ENCODE data around the gene UNC13D. TPM values are rescaled to one million over a fixed set of nuclear protein-coding genes. Genes with fewer than 3 reads are reported as not detected.

UNC13D gene
- total and polyA plus RNA-seq, 7 donors: 4.3 to 61.9 (median 10.2) TPM

GRCh38 chr17:75832652-75833400 lies 11.4 kb downstream of the UNC13D start:
- peaks cover 0 to 20% (median 16%) of the 10 kb centered on the region in 4 donors for H3K4me1 ChIP-seq

DNA sequence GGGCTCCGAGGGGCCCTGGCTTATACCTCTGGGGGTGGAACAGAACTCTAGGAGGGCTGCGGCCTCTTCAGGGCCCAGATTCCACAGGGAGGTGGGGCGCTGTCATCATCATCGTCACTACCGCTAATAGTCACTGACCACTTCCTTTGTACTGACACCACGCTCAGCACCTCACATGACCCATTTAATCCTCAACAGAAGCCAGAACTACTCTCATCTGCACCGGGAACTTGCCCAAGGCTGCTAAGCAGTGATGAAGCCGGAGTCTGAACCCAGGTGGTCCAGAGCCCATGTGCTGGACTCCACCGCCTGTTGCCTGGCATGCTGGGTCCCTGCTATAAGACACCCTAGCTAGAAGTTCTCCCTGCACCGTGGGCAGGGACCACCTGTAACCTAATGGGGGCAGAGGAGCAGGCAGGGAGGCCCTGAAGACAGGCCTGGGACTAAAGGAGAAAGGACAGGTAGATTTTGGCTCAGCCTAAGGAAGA lies 12.0 kb downstream of the UNC13D start:
- Histone ChIP-seq H3K4me1 (peaks cover 0 to 27% (median 23%) of the 10 kb centered on the region in 4 donors), H3K27ac (peak overlapping the region; percentile 38 to 70 (median 46)), H3K36me3 (peaks cover 0 to 32% (median 0%) of the 10 kb centered on the region in 4 donors), H3K27me3 (no peaks in the 10 kb centered on the region), H3K9me3 (no peaks in the 10 kb centered on the region), H3K4me3 (no peak overlapping the region)
- DNase-seq: peak; percentile 87
- peak in 2 of 4 donors; percentile 21 to 64 for TF ChIP-seq POLR2AphosphoS5 (IDR thresholded peaks at IDR 0.05)
- TF ChIP-seq POLR2A (IDR thresholded peaks at IDR 0.05): no peak
- intact Hi-C loops (cut with DNase I): no loop called here
- 76 to 84% methylated on average over 10 of the region's 10 CpGs for WGBS, 2 donors

More at GRCh38 chr17:75832652-75833400, 11.4 kb downstream of the UNC13D start:
- Histone ChIP-seq H3K9me3 (no peaks in the 10 kb centered on the region), H3K4me3 (no peak overlapping the region), H3K27ac (peak overlapping the region; percentile 38 to 70 (median 46)), H3K27me3 (no peaks in the 10 kb centered on the region), H3K36me3 (peaks cover 0 to 32% (median 0%) of the 10 kb centered on the region in 4 donors)
- DNase-seq: no peak
- intact Hi-C loops (cut with DNase I): no loop called here
- 39 to 68% methylated on average over 20 of the region's 20 CpGs for WGBS, 2 donors
- TF ChIP-seq POLR2AphosphoS5 (IDR thresholded peaks at IDR 0.05) (no peak), EP300 (IDR thresholded peaks at IDR 0.05) (no peak), POLR2A (IDR thresholded peaks at IDR 0.05) (no peak), CTCF (IDR thresholded peaks at IDR 0.05) (no peak)

DNA sequence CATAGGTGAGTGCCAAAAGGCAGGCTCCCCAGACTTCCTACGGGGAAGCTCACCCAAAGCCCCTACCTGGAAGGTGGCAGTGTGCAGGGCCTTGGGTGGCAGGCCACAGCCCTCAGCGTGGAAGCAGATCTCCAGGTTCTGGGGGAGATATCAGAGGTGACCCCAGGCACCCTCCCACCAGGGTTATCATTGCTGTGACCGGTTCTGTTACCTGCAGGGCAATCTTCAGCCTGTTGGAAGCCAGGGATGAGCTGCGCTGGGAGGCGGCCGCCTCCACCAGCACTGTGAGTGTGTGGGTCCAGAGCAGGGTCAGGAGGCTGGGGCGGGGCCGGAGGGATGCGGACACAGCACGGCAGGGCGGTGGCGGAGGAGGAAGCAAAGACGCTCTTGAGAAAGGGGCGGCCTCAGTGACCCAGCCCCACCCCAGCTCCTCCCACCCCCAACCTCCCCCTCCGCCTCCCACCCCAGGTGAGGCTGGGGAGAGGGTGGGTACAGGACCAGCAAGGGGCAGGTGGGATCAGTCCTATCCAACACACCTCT lies 13.1 kb downstream of the UNC13D start:
- Histone ChIP-seq H3K9me3 (no peaks in the 10 kb centered on the region), H3K4me3 (no peak overlapping the region), H3K27ac (peak overlapping the region in 1 of 4 donors; percentile 70), H3K36me3 (peaks cover 0 to 26% (median 0%) of the 10 kb centered on the region in 4 donors), H3K27me3 (no peaks in the 10 kb centered on the region), H3K4me1 (peaks cover 0 to 31% (median 28%) of the 10 kb centered on the region in 4 donors)
- no peak for DNase-seq
- WGBS, 2 donors: 34 to 75% methylated on average over 15 of the region's 15 CpGs
- intact Hi-C loops (cut with DNase I): no loop called here
- TF ChIP-seq EP300 (IDR thresholded peaks at IDR 0.05) (no peak), POLR2A (IDR thresholded peaks at IDR 0.05) (no peak), POLR2AphosphoS5 (IDR thresholded peaks at IDR 0.05) (no peak)

DNA sequence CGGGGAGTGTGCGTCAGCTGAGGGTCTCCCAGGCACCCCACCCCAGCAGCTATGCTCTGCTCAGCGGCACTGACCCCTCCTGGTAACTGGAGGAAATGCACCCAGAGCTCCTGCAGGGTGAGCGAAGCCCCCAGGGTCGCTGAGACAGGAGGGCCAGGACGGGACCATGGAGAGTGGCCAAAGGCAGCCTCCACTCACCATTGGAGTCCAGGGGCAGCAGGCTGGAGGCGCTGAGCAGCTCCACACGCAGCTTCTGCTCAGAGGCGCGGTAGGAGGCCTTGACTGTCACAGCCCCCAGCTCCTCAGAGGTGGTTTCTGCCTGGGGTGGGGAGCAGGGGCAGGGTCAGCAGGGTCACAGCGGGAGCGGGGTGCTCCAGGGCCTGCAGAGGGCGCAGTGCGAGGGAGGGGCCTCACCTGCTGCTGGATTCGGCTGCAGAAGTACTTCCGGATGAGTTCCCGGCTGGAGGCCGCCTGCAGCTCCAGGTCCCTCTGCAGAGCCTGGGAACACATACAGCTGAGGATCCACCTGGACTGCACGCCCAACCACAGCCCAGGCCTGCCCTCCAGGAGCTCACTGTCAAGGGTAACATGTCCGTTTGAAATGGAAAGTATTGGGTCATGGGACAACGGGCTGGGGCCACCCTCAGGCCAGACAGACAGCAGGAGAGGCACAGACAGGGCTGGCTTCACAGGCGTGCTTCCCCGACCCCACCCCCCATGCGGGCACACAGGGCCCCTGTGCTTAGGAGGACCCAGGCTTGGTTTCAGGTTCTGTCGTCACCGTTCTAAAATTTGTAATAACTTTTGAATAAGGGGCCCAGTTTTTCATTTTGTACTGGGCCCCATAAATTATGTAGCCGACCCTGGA lies 13.8 kb downstream of the UNC13D start:
- no peak overlapping the region for H3K27ac ChIP-seq
- no peak overlapping the region for H3K4me3 ChIP-seq
- WGBS, 2 donors: 42 to 81% methylated on average over 27 of the region's 27 CpGs

More for the DNA sequence above, 13.8 kb downstream of the UNC13D start:
- Histone ChIP-seq H3K36me3 (peaks cover 0 to 26% (median 0%) of the 10 kb centered on the region in 4 donors), H3K4me1 (peaks cover 0 to 28% (median 23%) of the 10 kb centered on the region in 4 donors), H3K9me3 (no peaks in the 10 kb centered on the region), H3K27me3 (no peaks in the 10 kb centered on the region)
- peak; percentile 63 for DNase-seq
- TF ChIP-seq POLR2AphosphoS5 (IDR thresholded peaks at IDR 0.05) (no peak), CTCF (IDR thresholded peaks at IDR 0.05) (peak in 2 of 4 experiments; percentile 23 to 38)
- intact Hi-C loops (cut with DNase I): no loop called here

Measured in sigmoid colon (tissue), 7 donors.